C1 segment of cervical spinal cord (tissue), 14 donors: ENCODE measurements around the gene SLC5A1.
"Not testable (repeated sequence)": the region's sequence is repeated elsewhere in the genome, so short reads cannot be mapped to it uniquely, and the experiment has no call there.

ENCODE experiments used
- DNase-seq, 14 donors: peaks; one replicate each; lab custom pipeline; 2025; lab: John Stamatoyannopoulos, UW

The SLC5A1 gene

GRCh38 chr22:32083814-32084213 lies 40.8 kb downstream of the SLC5A1 start:
- DNase-seq, result no peak

GRCh38 chr22:32088084-32088483 lies 45.0 kb downstream of the SLC5A1 start:
- DNase-seq, result no peak

GRCh38 chr22:32097018-32097417 lies 54.0 kb downstream of the SLC5A1 start:
- DNase-seq, result no peak

GRCh38 chr22:32097881-32098499 lies 54.9 kb downstream of the SLC5A1 start:
- no peak for DNase-seq

- no peak for DNase-seq
Observed at GRCh38 chr22:32100711-32101110, 57.6 kb downstream of the SLC5A1 start.

GRCh38 chr22:32103658-32104315 lies 60.7 kb downstream of the SLC5A1 start:
- DNase-seq, result no peak

GRCh38 chr22:32106930-32107329 lies 63.9 kb downstream of the SLC5A1 start:
- DNase-seq, result no peak

- DNase-seq, result no peak
Observed at GRCh38 chr22:32112380-32112779, 69.3 kb downstream of the SLC5A1 start.

GRCh38 chr22:32119568-32120235 lies 76.6 kb downstream of the SLC5A1 start:
- no peak for DNase-seq

GRCh38 chr22:32120603-32121002 lies 77.5 kb downstream of the SLC5A1 start:
- no peak for DNase-seq

- DNase-seq, result no peak
Observed at GRCh38 chr22:32122899-32123298, 79.8 kb downstream of the SLC5A1 start.

GRCh38 chr22:32123657-32124056 lies 80.6 kb downstream of the SLC5A1 start:
- DNase-seq, result no peak

- no peak for DNase-seq
Observed at GRCh38 chr22:32127904-32128303, 84.8 kb downstream of the SLC5A1 start.

GRCh38 chr22:32130464-32130863 lies 87.4 kb downstream of the SLC5A1 start:
- no peak for DNase-seq

GRCh38 chr22:32132126-32132525 lies 89.1 kb downstream of the SLC5A1 start:
- DNase-seq, result no peak

- no peak for DNase-seq
Observed at GRCh38 chr22:32132783-32133182, 89.7 kb downstream of the SLC5A1 start.

GRCh38 chr22:32134796-32135195 lies 91.7 kb downstream of the SLC5A1 start:
- not testable (repeated sequence) for DNase-seq

GRCh38 chr22:32135958-32136357 lies 92.9 kb downstream of the SLC5A1 start:
- not testable (repeated sequence) for DNase-seq

- not testable (repeated sequence) for DNase-seq
Observed at GRCh38 chr22:32136881-32137280, 93.8 kb downstream of the SLC5A1 start.

GRCh38 chr22:32137731-32138324 lies 94.8 kb downstream of the SLC5A1 start:
- DNase-seq, result peak in 1 of 14 donors; percentile 6

GRCh38 chr22:32138576-32138975 lies 95.5 kb downstream of the SLC5A1 start:
- DNase-seq, result not testable (repeated sequence)

- DNase-seq, result not testable (repeated sequence)
Observed at GRCh38 chr22:32140688-32141087, 97.6 kb downstream of the SLC5A1 start.
